Esophagus squamous epithelium (tissue), 4 donors: ENCODE measurements around the gene POU2F1.

Experiments
- POLR2A ChIP-seq, 4 donors: fragments of 450-650 bp; IDR thresholded peaks; one replicate each; pipeline ENCODE4 v1.6.1; 2017; ENCODE audit warnings: antibody characterized with exemption in 4 of 4, mild to moderate bottlenecking in 4 of 4, moderate library complexity in 3 of 4
- TF ChIP-seq, protein P1 (sequence below), 6 experiments: fragments of 450-650 bp in 4 of 6; fragments of 200-600 bp in 2 of 6; sonication (generic) in 2 of 6; IDR thresholded peaks; one replicate each; pipeline ENCODE4 v1.5.1; 2016 to 2019; ENCODE audit warnings: antibody characterized with exemption in 6 of 6, mild to moderate bottlenecking in 4 of 6, moderate library complexity in 4 of 6

DNA sequence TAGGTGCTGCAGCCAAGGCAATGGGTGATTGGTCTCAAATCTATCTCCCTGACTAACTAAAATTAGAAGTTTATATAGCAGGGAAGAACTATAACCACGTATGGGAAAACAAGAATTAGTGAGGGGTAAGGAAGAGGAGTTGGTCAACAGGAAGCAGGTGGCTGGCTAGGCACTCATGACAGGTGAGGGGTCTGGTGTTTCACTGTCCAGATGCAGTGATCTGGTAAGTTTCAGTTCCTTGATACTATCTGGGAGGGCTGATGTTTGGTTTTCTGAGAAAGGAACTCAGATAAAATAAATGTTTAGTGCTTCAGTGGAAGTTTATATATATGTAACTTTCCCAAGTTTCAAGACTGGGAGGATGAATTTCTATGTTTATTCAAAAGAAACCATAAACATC is 11.6 kb upstream of the POU2F1 start:
- TF ChIP-seq, protein P1, sequence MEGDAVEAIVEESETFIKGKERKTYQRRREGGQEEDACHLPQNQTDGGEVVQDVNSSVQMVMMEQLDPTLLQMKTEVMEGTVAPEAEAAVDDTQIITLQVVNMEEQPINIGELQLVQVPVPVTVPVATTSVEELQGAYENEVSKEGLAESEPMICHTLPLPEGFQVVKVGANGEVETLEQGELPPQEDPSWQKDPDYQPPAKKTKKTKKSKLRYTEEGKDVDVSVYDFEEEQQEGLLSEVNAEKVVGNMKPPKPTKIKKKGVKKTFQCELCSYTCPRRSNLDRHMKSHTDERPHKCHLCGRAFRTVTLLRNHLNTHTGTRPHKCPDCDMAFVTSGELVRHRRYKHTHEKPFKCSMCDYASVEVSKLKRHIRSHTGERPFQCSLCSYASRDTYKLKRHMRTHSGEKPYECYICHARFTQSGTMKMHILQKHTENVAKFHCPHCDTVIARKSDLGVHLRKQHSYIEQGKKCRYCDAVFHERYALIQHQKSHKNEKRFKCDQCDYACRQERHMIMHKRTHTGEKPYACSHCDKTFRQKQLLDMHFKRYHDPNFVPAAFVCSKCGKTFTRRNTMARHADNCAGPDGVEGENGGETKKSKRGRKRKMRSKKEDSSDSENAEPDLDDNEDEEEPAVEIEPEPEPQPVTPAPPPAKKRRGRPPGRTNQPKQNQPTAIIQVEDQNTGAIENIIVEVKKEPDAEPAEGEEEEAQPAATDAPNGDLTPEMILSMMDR (IDR thresholded peaks at IDR 0.05), result no peak
- TF ChIP-seq POLR2A (IDR thresholded peaks at IDR 0.05), result no peak
